Mesothelial cell of epicardium (in vitro differentiated cells): ENCODE measurements around the gene ZACN. TPM values are rescaled to one million over a fixed set of nuclear protein-coding genes. Genes with fewer than 3 reads are reported as not detected.

ENCODE experiments used
- DNase-seq, 2 experiments: peaks; one replicate each; pipeline ENCODE4 v3.0.0; 2021; ENCODE audit warnings: low spot score in 2 of 2; ENCODE audit not compliant: unreplicated experiment in 2 of 2
- H3K27ac Mint-ChIP-seq: 2 replicates; pipeline ENCODE4 v1.8.0; 2021; ENCODE audit warnings: mixed read lengths
- H3K27me3 Mint-ChIP-seq: 2 replicates; pipeline ENCODE4 v1.8.0; 2021; ENCODE audit warnings: low read depth, mixed read lengths
- H3K36me3 Mint-ChIP-seq: 2 replicates; pipeline ENCODE4 v1.8.0; 2021; ENCODE audit warnings: mixed read lengths
- H3K4me1 Mint-ChIP-seq: 2 replicates; pipeline ENCODE4 v1.8.0; 2021; ENCODE audit warnings: mixed read lengths
- H3K4me3 Mint-ChIP-seq: 2 replicates; pipeline ENCODE4 v1.8.0; 2021; ENCODE audit warnings: mild to moderate bottlenecking, moderate library complexity, mixed read lengths
- H3K9me3 Mint-ChIP-seq: 2 replicates; pipeline ENCODE4 v1.8.0; 2021; ENCODE audit warnings: mixed read lengths
- total RNA-seq: library from RNA; stranded (reverse); gene quantifications from 3 replicates; pipeline ENCODE4 v1.2.1, GENCODE V29; 2021
- TF ChIP-seq, protein P1 (sequence below): fragments of 200-600 bp; sonication (generic); IDR thresholded peaks from one replicate; pipeline ENCODE4 v1.5.0; 2021; ENCODE audit warnings: antibody characterized with exemption; ENCODE audit not compliant: unreplicated experiment

The ZACN gene
- total RNA-seq, 1 donor from 2014 or later, result 0.18 TPM

DNA sequence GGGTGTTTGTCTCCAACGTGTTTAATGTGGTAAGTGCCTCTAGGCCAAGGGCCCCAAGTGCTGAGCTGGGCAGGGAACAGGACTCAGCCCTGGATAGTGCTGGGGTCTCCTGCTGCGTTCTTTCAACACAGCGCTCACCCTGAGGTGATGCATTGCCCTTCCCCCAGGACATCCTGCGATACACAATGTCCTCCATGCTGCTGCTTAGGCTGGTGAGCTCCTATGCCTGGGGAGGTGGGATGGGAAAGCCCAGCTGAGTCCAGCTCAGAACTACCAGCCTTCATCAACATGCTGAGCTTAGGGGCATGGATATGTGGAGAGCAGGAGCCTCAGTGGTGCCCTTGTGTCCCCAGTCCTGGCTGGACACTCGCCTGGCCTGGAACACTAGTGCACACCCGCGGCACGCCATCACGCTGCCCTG, 563 bp downstream of the ZACN start:
- peaks cover 56% of the 10 kb centered on the region for H3K27me3 Mint-ChIP-seq
- TF ChIP-seq, protein P1, sequence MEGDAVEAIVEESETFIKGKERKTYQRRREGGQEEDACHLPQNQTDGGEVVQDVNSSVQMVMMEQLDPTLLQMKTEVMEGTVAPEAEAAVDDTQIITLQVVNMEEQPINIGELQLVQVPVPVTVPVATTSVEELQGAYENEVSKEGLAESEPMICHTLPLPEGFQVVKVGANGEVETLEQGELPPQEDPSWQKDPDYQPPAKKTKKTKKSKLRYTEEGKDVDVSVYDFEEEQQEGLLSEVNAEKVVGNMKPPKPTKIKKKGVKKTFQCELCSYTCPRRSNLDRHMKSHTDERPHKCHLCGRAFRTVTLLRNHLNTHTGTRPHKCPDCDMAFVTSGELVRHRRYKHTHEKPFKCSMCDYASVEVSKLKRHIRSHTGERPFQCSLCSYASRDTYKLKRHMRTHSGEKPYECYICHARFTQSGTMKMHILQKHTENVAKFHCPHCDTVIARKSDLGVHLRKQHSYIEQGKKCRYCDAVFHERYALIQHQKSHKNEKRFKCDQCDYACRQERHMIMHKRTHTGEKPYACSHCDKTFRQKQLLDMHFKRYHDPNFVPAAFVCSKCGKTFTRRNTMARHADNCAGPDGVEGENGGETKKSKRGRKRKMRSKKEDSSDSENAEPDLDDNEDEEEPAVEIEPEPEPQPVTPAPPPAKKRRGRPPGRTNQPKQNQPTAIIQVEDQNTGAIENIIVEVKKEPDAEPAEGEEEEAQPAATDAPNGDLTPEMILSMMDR, result no peak
- no peaks in the 10 kb centered on the region for H3K9me3 Mint-ChIP-seq

GRCh38 chr17:76079956-76080767, 1.2 kb downstream of the ZACN start:
- Mint-ChIP-seq H3K36me3 (peaks cover 4% of the 10 kb centered on the region), H3K27me3 (peaks cover 50% of the 10 kb centered on the region), H3K27ac (no peak overlapping the region), H3K4me1 (peaks cover 52% of the 10 kb centered on the region), H3K4me3 (no peak overlapping the region), H3K9me3 (no peaks in the 10 kb centered on the region)
- no peak for DNase-seq
- TF ChIP-seq, protein P1, result no peak

More for the DNA sequence above, 563 bp downstream of the ZACN start:
- Mint-ChIP-seq H3K4me3 (no peak overlapping the region), H3K4me1 (peaks cover 55% of the 10 kb centered on the region), H3K27ac (no peak overlapping the region), H3K36me3 (peaks cover 2% of the 10 kb centered on the region)
- DNase-seq, result no peak

- H3K36me3 Mint-ChIP-seq, result peaks cover 5% of the 10 kb centered on the region
- H3K9me3 Mint-ChIP-seq, result no peaks in the 10 kb centered on the region
- H3K27ac Mint-ChIP-seq, result no peak overlapping the region
- DNase-seq, result no peak
- no peak overlapping the region for H3K4me3 Mint-ChIP-seq
- H3K4me1 Mint-ChIP-seq, result peaks cover 46% of the 10 kb centered on the region
- peaks cover 44% of the 10 kb centered on the region for H3K27me3 Mint-ChIP-seq
- TF ChIP-seq, protein P1, result no peak
These were observed 1.8 kb downstream of the ZACN start for GRCh38 chr17:76080768-76081287.

- no peak overlapping the region for H3K27ac Mint-ChIP-seq
- peaks cover 6% of the 10 kb centered on the region for H3K36me3 Mint-ChIP-seq
- no peaks in the 10 kb centered on the region for H3K9me3 Mint-ChIP-seq
- no peak overlapping the region for H3K4me3 Mint-ChIP-seq
- TF ChIP-seq, protein P1, result no peak
- peaks cover 36% of the 10 kb centered on the region for H3K27me3 Mint-ChIP-seq
- no peak for DNase-seq
- H3K4me1 Mint-ChIP-seq, result peaks cover 43% of the 10 kb centered on the region
These were observed 2.6 kb downstream of the ZACN start for GRCh38 chr17:76081295-76082210.

GRCh38 chr17:76082326-76083251, 3.6 kb downstream of the ZACN start:
- Mint-ChIP-seq H3K9me3 (no peaks in the 10 kb centered on the region), H3K4me3 (no peak overlapping the region), H3K4me1 (peaks cover 40% of the 10 kb centered on the region), H3K27me3 (peaks cover 26% of the 10 kb centered on the region), H3K27ac (peak overlapping the region; percentile 16), H3K36me3 (peaks cover 8% of the 10 kb centered on the region)
- no peak for DNase-seq
- TF ChIP-seq, protein P1, result no peak
